ENCODE data around the gene PHB1. TPM values are rescaled to one million over a fixed set of nuclear protein-coding genes. Genes with fewer than 3 reads are reported as not detected.

PHB1 gene
- total RNA-seq, 4 donors from 2014 or later: 86.9 to 139 (median 111) TPM

DNA sequence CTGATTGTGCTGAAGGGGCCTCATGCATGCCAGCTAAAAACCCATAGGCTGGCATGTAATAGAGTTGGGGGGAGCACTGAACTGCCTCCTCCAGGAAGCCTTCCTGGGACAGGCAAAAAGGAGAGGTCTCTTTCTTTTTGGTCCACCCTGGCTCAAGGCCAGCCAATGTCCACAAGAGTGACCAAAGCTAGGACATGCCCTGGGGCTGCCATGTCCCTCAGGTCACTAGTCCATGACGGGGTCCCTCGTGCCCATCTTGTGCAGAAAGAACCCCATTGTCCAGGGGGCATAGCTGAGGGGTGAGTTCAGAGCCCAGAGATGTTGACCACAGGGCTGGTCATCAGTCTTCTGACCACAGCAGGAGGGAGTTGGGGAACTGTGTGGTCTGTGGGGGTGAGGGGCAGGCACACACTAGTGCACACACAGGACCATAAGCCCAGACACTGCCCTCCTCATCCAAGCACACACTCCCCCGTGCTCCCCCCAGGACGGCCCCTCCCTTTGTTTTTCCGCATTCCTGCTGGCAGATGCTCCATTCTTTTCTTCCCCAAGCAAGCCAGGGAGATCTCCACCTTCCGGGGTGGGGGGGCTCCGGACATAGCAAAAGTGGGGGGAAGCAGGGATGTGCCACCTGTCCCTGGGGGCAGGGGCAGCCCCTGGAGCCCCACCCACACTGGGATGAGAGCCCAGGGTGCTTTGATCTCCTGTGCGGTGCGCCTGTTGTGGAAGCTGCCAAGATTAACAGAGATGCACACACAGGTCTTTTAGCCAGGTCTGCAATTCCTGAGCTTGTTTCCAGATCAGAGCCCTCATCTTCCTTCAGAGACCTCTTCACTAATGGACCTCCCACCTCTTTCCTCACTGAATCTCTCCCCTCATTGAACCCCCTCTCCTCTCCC, 25.2 kb upstream of the PHB1 start:
- no peak for TF ChIP-seq CTCF (IDR thresholded peaks at IDR 0.05)
- DNase-seq (ENCODE audit: low spot score): no peak

DNA sequence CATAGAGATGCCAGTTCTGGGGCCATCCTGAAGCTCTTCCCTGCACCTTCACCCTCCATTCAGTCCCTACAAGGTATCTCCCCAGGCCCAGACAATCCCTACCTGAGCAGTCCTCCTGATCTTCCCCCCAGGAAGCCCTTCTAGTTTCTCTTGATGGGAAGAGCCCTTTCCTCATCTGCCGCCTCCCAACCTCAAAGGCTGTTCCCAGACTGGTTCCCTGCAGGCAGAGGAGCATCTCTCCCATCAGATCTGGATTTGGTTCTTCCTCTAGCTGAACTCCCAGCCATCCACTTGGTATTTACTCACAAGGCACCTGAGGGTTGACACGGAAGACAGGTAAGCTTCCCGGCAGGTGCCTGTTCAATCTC, 24.6 kb upstream of the PHB1 start:
- DNase-seq (ENCODE audit: low spot score) (no peak), ATAC-seq (ENCODE audit: low FRiP score) (no peak)
- no peak for TF ChIP-seq CTCF (IDR thresholded peaks at IDR 0.05)

More for the DNA sequence above, 25.2 kb upstream of the PHB1 start:
- ATAC-seq (ENCODE audit: low FRiP score): no peak

DNA sequence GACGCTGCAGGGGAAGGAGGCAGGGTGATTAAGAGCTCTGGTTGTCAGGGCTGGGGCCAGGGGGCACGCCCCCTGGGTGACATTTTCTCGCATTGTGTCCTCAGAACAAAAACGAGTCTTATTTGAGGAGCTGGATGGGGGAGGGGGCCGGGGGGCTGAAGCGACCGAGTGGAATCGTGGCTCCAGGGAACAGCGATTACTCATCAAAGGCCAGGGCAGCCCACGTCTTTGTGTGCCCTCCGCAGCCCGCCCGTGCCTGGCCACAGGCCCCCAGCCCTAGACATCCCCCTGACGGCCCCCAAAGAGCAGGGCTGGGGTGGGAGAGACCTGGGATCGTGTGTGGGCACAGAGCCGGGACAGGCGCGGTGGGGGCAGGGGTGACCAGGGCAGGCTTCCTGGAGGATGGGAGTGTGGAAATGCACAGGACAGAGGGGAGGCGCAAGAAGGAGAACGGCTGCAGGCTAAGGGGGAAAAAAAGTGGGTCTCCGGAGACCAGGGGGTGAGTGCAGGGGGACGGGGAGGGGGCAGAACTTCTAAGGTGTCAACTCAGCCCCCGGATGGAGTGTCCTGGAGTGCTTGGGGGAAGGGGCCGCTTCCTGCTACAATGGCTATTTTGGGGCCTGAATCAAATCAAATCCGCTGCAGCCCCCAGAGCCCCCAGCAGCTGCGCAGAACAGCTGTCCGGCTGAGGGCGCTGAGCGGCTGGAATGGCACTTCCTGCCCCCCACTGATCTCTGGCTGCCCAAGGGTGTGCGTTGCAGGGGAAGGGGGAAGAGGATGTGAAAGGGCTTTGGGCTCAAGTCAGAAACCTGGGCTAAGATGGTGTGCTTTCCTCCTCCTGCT, 24.0 kb upstream of the PHB1 start:
- no peak for DNase-seq (ENCODE audit: low spot score)

GRCh38 chr17:49437696-49438435, 23.2 kb upstream of the PHB1 start:
- DNase-seq (ENCODE audit: low spot score): no peak
- no peak for ATAC-seq (ENCODE audit: low FRiP score)

More for the DNA sequence above, 24.0 kb upstream of the PHB1 start:
- ATAC-seq (ENCODE audit: low FRiP score): no peak
- no peak for TF ChIP-seq CTCF (IDR thresholded peaks at IDR 0.05)

GRCh38 chr17:49436174-49436573, 21.5 kb upstream of the PHB1 start:
- no peak for TF ChIP-seq CTCF (IDR thresholded peaks at IDR 0.05)
- no peak for ATAC-seq (ENCODE audit: low FRiP score)
- no peak for DNase-seq (ENCODE audit: low spot score)

More at GRCh38 chr17:49437696-49438435, 23.2 kb upstream of the PHB1 start:
- no peak for TF ChIP-seq CTCF (IDR thresholded peaks at IDR 0.05)

GRCh38 chr17:49435671-49436029, 21.0 kb upstream of the PHB1 start:
- DNase-seq (ENCODE audit: low spot score): no peak
- no peak for ATAC-seq (ENCODE audit: low FRiP score)
- TF ChIP-seq CTCF (IDR thresholded peaks at IDR 0.05): no peak

Data from omental fat pad (tissue), 4 donors.